ENCODE results near the gene XKR3.
"Not testable (repeated sequence)": the region's sequence is repeated elsewhere in the genome, so short reads cannot be mapped to it uniquely, and the experiment has no call there.

The XKR3 gene

GRCh38 chr22:16734271-16734670, 90.9 kb downstream of the XKR3 start:
- not testable (repeated sequence) for DNase-seq
